HEK293 (cell line): ENCODE measurements around the gene PLCG2.

Source experiments
- TF ChIP-seq, protein P1 (sequence below): fragments of 450-650 bp; formaldehyde crosslinking; IDR thresholded peaks from 2 replicates; pipeline ENCODE4 v1.5.1; 2016; ENCODE audit warnings: missing biosample characterization, missing genetic modification characterization
- TF ChIP-seq, protein P2 (sequence below): fragments of 450-650 bp; formaldehyde crosslinking; conservative IDR thresholded peaks from 2 replicates; pipeline ENCODE4 v1.5.1; 2016; ENCODE audit warnings: low read depth, missing biosample characterization, missing genetic modification characterization

DNA sequence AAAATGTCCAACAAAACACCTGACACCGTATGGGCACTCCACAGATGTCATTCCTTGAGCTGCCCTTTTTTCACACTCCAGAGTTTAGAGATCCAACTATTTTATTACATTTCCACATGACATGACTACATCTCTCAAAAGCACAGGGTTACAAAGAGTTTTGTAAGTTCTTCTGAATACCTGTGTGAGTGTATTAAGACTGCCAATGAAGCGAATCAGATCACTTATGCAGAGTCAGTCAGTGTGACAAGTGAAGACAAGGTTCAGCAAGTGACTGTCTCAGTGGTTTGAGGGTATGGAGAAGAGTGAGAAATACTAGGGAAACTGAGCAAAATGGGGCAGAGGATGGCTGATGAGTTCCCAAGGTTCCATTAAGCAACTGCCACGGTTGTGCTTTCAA, 223.7 kb downstream of the PLCG2 start:
- TF ChIP-seq, protein P1, sequence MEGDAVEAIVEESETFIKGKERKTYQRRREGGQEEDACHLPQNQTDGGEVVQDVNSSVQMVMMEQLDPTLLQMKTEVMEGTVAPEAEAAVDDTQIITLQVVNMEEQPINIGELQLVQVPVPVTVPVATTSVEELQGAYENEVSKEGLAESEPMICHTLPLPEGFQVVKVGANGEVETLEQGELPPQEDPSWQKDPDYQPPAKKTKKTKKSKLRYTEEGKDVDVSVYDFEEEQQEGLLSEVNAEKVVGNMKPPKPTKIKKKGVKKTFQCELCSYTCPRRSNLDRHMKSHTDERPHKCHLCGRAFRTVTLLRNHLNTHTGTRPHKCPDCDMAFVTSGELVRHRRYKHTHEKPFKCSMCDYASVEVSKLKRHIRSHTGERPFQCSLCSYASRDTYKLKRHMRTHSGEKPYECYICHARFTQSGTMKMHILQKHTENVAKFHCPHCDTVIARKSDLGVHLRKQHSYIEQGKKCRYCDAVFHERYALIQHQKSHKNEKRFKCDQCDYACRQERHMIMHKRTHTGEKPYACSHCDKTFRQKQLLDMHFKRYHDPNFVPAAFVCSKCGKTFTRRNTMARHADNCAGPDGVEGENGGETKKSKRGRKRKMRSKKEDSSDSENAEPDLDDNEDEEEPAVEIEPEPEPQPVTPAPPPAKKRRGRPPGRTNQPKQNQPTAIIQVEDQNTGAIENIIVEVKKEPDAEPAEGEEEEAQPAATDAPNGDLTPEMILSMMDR (tag by site-specific recombination), result no peak
- TF ChIP-seq, protein P2, sequence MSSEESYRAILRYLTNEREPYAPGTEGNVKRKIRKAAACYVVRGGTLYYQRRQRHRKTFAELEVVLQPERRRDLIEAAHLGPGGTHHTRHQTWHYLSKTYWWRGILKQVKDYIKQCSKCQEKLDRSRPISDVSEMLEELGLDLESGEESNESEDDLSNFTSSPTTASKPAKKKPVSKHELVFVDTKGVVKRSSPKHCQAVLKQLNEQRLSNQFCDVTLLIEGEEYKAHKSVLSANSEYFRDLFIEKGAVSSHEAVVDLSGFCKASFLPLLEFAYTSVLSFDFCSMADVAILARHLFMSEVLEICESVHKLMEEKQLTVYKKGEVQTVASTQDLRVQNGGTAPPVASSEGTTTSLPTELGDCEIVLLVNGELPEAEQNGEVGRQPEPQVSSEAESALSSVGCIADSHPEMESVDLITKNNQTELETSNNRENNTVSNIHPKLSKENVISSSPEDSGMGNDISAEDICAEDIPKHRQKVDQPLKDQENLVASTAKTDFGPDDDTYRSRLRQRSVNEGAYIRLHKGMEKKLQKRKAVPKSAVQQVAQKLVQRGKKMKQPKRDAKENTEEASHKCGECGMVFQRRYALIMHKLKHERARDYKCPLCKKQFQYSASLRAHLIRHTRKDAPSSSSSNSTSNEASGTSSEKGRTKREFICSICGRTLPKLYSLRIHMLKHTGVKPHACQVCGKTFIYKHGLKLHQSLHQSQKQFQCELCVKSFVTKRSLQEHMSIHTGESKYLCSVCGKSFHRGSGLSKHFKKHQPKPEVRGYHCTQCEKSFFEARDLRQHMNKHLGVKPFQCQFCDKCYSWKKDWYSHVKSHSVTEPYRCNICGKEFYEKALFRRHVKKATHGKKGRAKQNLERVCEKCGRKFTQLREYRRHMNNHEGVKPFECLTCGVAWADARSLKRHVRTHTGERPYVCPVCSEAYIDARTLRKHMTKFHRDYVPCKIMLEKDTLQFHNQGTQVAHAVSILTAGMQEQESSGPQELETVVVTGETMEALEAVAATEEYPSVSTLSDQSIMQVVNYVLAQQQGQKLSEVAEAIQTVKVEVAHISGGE (tag by site-specific recombination), result no peak
